ENCODE data around the gene ZNF358. TPM values are rescaled to one million over a fixed set of nuclear protein-coding genes. Genes with fewer than 3 reads are reported as not detected.

The ZNF358 gene
- total and polyA plus RNA-seq, 2 of the 13 experiments (the other 11 are each of a cell fraction or from before 2014, with no cell fraction given), result 9.1 to 37.0 TPM

DNA sequence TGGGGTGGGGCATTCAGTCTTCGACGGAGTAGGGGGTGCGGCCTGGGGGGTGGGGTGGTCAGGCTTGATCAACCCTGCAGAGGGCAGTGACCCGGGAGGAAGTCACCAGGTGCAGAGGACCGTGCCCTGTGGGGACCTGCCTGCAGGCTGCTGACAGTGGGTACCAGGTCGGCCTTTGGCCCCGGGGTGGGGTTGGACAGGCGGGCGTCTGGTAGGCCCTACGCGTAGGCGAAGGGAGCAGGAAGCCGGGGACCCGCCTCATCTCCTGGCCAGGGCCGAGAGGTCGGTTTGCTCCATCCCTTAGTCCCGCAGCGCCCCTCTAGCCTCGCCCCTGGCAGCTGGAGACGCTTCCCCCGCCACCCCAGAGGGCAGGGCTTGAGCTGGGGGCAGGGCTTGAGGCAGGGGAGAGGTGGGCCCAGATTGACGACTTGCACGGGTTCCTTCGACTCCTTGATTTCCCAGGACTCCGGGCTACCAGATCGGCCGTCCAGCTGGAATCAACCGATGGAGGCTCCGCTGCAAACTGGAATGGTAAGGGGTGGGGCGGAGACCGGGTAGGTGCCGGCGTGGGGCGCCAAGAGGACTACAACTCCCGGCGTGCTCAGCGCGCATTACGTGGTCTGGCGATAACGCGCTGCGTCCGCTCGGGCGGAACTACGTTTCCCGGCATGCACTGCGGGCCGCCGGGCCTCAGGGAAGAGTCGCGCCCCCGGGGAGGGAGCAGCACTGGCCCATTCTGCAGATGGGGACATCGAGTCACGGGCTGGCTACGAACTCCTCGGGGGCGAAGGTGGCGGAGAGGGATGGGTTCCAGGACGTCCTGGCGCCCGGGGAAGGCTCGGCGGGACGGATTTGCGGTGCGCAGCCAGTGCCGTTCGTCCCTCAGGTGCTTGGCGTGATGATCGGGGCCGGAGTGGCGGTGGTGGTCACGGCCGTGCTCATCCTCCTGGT is 19.4 kb downstream of the ZNF358 start, which contains the start of gene PNPLA6 (continued):
- TF ChIP-seq, protein P1, sequence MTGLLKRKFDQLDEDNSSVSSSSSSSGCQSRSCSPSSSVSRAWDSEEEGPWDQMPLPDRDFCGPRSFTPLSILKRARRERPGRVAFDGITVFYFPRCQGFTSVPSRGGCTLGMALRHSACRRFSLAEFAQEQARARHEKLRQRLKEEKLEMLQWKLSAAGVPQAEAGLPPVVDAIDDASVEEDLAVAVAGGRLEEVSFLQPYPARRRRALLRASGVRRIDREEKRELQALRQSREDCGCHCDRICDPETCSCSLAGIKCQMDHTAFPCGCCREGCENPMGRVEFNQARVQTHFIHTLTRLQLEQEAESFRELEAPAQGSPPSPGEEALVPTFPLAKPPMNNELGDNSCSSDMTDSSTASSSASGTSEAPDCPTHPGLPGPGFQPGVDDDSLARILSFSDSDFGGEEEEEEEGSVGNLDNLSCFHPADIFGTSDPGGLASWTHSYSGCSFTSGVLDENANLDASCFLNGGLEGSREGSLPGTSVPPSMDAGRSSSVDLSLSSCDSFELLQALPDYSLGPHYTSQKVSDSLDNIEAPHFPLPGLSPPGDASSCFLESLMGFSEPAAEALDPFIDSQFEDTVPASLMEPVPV (CRISPR knock-in tag; IDR thresholded peaks at IDR 0.05), result no peak
- TF ChIP-seq BHLHE40 (IDR thresholded peaks at IDR 0.05; ENCODE audit: low read length) (no peak), NR1H2 (CRISPR knock-in tag; IDR thresholded peaks at IDR 0.05; ENCODE audit: borderline replicate concordance, low read depth) (no peak), ZNF501 (CRISPR knock-in tag; IDR thresholded peaks at IDR 0.05) (peak; percentile 41; the same call in 1 of the 2 replicates), ZNF816 (CRISPR knock-in tag; IDR thresholded peaks at IDR 0.05; ENCODE audit: borderline replicate concordance) (no peak), MAFK (conservative IDR thresholded peaks at IDR 0.05 in 1 of 2, IDR thresholded peaks at IDR 0.05 in 1 of 2; ENCODE audit: low read length in 2 of 2) (no peak), SAFB2 (CRISPR knock-in tag; IDR thresholded peaks at IDR 0.05; ENCODE audit: borderline replicate concordance, low read depth) (peak; percentile 77; the same call in 1 of the 2 replicates), ZNF296 (CRISPR knock-in tag; conservative IDR thresholded peaks at IDR 0.05) (no peak), ZBTB1 (CRISPR knock-in tag; IDR thresholded peaks at IDR 0.05; ENCODE audit: borderline replicate concordance) (0 out of 2 replicates have a peak, but pooled peaks have one; percentile 18), GFI1 (CRISPR knock-in tag; IDR thresholded peaks at IDR 0.05; ENCODE audit: borderline replicate concordance) (no peak), PRPF4 (IDR thresholded peaks at IDR 0.05; ENCODE audit: low read depth, low read length, poor library complexity, severe bottlenecking) (no peak), ZNF549 (CRISPR knock-in tag; IDR thresholded peaks at IDR 0.05) (no peak), RAD21 (CRISPR knock-in tag; IDR thresholded peaks at IDR 0.05) (no peak; the same call in 1 of the 2 replicates), CBFB (CRISPR knock-in tag; IDR thresholded peaks at IDR 0.05) (peak; percentile 85), FOXO1 (CRISPR knock-in tag; IDR thresholded peaks at IDR 0.05) (peak; percentile 58)
- TF ChIP-seq, protein P2, sequence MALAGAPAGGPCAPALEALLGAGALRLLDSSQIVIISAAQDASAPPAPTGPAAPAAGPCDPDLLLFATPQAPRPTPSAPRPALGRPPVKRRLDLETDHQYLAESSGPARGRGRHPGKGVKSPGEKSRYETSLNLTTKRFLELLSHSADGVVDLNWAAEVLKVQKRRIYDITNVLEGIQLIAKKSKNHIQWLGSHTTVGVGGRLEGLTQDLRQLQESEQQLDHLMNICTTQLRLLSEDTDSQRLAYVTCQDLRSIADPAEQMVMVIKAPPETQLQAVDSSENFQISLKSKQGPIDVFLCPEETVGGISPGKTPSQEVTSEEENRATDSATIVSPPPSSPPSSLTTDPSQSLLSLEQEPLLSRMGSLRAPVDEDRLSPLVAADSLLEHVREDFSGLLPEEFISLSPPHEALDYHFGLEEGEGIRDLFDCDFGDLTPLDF (CRISPR knock-in tag; IDR thresholded peaks at IDR 0.05), result peak; percentile 59; the same call in 1 of the 2 replicates
- TF ChIP-seq, protein P3, sequence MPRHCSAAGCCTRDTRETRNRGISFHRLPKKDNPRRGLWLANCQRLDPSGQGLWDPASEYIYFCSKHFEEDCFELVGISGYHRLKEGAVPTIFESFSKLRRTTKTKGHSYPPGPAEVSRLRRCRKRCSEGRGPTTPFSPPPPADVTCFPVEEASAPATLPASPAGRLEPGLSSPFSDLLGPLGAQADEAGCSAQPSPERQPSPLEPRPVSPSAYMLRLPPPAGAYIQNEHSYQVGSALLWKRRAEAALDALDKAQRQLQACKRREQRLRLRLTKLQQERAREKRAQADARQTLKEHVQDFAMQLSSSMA (CRISPR knock-in tag; IDR thresholded peaks at IDR 0.05), result peak; percentile 99
- TF ChIP-seq, protein P4, sequence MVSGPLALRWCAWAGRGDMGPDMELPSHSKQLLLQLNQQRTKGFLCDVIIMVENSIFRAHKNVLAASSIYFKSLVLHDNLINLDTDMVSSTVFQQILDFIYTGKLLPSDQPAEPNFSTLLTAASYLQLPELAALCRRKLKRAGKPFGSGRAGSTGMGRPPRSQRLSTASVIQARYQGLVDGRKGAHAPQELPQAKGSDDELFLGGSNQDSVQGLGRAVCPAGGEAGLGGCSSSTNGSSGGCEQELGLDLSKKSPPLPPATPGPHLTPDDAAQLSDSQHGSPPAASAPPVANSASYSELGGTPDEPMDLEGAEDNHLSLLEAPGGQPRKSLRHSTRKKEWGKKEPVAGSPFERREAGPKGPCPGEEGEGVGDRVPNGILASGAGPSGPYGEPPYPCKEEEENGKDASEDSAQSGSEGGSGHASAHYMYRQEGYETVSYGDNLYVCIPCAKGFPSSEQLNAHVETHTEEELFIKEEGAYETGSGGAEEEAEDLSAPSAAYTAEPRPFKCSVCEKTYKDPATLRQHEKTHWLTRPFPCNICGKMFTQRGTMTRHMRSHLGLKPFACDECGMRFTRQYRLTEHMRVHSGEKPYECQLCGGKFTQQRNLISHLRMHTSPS (CRISPR knock-in tag; IDR thresholded peaks at IDR 0.05; ENCODE audit: low read depth), result peak; percentile 57; the same call in 1 of the 2 replicates
- TF ChIP-seq, protein P5, sequence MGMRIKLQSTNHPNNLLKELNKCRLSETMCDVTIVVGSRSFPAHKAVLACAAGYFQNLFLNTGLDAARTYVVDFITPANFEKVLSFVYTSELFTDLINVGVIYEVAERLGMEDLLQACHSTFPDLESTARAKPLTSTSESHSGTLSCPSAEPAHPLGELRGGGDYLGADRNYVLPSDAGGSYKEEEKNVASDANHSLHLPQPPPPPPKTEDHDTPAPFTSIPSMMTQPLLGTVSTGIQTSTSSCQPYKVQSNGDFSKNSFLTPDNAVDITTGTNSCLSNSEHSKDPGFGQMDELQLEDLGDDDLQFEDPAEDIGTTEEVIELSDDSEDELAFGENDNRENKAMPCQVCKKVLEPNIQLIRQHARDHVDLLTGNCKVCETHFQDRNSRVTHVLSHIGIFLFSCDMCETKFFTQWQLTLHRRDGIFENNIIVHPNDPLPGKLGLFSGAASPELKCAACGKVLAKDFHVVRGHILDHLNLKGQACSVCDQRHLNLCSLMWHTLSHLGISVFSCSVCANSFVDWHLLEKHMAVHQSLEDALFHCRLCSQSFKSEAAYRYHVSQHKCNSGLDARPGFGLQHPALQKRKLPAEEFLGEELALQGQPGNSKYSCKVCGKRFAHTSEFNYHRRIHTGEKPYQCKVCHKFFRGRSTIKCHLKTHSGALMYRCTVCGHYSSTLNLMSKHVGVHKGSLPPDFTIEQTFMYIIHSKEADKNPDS (CRISPR knock-in tag; IDR thresholded peaks at IDR 0.05), result no peak

Data from HepG2 (cell line).